Ishikawa (cell line): ENCODE results near the gene ZNF627.

Experiments
- CEBPB ChIP-seq: IDR thresholded peaks from 2 replicates; pipeline ENCODE4 v1.6.1; 2012
- EGR1 ChIP-seq: IDR thresholded peaks from 2 replicates; pipeline ENCODE4 v1.6.1; 2012
- TAF1 ChIP-seq: IDR thresholded peaks from 2 replicates; pipeline ENCODE4 v1.6.1; 2012; ENCODE audit warnings: low read depth, mild to moderate bottlenecking
- TEAD4 ChIP-seq: IDR thresholded peaks from 2 replicates; pipeline ENCODE4 v1.6.1; 2012

DNA sequence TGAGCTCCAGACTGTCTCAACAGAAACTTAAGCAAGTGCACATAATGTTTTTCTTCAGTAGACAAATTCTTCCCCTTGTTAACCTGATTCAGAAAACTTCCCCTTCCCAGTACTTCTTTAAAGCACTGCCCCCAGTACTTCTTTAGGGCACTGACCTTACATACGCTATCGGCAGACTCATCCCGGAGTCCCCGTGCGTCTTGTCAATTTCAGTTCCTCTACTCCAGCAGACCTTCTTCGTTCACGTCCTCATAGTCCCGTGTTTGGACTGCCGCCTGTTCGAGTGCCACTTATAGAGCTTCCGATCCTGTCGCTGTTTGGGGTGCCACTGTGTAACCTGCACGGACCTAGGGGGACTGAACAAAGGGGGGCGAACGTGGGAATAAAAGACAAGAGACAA, 29.0 kb downstream of the ZNF627 start:
- TF ChIP-seq EGR1 (no peak), CEBPB (no peak), TEAD4 (no peak), TAF1 (no peak)
